Epithelial cell of proximal tubule (primary cell): ENCODE data around the gene SEH1L. TPM values are rescaled to one million over a fixed set of nuclear protein-coding genes. Genes with fewer than 3 reads are reported as not detected.
A peak's percentile ranks its signal among the peaks of the same experiment; 100 is the strongest.

ENCODE experiments used
- DNase-seq: peaks from one replicate; pipeline ENCODE4 v3.0.0-alpha.2; 2011; ENCODE audit warnings: low read depth
- H3K4me3 ChIP-seq: 2 replicates; pipeline ENCODE4 v1.5.1; 2011; ENCODE audit warnings: low read depth, mild to moderate bottlenecking, low read length
- CTCF ChIP-seq: conservative IDR thresholded peaks from 2 replicates; pipeline ENCODE4 v1.5.1; 2012; ENCODE audit warnings: low read depth, mild to moderate bottlenecking, low read length
- total RNA-seq: library from RNA; depleted of rRNA; stranded (reverse); fragments of >200 nt; gene quantifications from 2 replicates; pipeline ENCODE4 v1.2.3, GENCODE V29; 2015

Gene SEH1L
- total RNA-seq, 1 donor from 2014 or later, result 23.1 TPM

GRCh38 chr18:12911025-12911928 is 36.5 kb upstream of the SEH1L start:
- no peak for DNase-seq
- H3K4me3 ChIP-seq, result peak overlapping the region; percentile 47
- no peak for TF ChIP-seq CTCF

GRCh38 chr18:12911929-12912703 is 35.7 kb upstream of the SEH1L start:
- TF ChIP-seq CTCF, result no peak
- DNase-seq, result no peak
- H3K4me3 ChIP-seq, result no peak overlapping the region

GRCh38 chr18:12921178-12921577 is 26.6 kb upstream of the SEH1L start:
- no peak for TF ChIP-seq CTCF
- DNase-seq, result no peak
- H3K4me3 ChIP-seq, result no peak overlapping the region

GRCh38 chr18:12922266-12922665 is 25.5 kb upstream of the SEH1L start:
- no peak for TF ChIP-seq CTCF
- DNase-seq, result no peak
- H3K4me3 ChIP-seq, result no peak overlapping the region

GRCh38 chr18:12924616-12925015 is 23.2 kb upstream of the SEH1L start:
- no peak for TF ChIP-seq CTCF
- DNase-seq, result no peak
- no peak overlapping the region for H3K4me3 ChIP-seq

GRCh38 chr18:12928206-12928605 is 19.6 kb upstream of the SEH1L start:
- no peak for DNase-seq
- no peak overlapping the region for H3K4me3 ChIP-seq
- TF ChIP-seq CTCF, result no peak
